Measurements from ENCODE around the gene TRAPPC14. TPM values are rescaled to one million over a fixed set of nuclear protein-coding genes. Genes with fewer than 3 reads are reported as not detected.
"Not testable (repeated sequence)": the region's sequence is repeated elsewhere in the genome, so short reads cannot be mapped to it uniquely, and the experiment has no call there.

Gene TRAPPC14
- polyA plus RNA-seq, 3 donors = 16.9 to 26.3 (median 21.5) TPM

DNA sequence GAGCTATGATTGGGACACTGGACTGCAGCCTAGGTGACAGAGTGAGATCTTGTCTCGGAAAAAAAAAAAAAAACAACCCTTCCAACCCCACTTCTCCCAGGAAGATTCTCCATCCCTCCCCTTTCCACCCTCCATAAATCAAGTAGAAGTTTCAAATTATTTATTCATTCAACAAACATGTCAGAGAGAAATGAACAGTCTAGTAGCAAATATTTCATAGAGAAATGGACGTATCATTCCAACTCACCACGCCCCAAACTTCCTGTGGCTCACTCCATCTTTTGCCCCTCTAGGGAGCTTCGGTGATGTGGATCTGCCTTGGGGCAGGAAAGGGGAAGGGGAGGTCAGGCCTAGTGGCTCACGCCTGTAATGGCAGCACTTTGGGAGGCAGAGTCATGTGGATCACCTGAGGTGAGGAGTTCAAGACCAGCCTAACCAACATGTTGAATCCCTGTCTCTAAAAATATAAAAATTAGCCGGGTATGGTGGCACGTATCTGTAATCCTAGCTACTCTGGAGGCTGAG lies 638 bp upstream of the TRAPPC14 start:
- DNase-seq (ENCODE audit: extremely low read depth in 1 of 11, low read depth in 9 of 11, low spot score in 4 of 11) = no peak

DNA sequence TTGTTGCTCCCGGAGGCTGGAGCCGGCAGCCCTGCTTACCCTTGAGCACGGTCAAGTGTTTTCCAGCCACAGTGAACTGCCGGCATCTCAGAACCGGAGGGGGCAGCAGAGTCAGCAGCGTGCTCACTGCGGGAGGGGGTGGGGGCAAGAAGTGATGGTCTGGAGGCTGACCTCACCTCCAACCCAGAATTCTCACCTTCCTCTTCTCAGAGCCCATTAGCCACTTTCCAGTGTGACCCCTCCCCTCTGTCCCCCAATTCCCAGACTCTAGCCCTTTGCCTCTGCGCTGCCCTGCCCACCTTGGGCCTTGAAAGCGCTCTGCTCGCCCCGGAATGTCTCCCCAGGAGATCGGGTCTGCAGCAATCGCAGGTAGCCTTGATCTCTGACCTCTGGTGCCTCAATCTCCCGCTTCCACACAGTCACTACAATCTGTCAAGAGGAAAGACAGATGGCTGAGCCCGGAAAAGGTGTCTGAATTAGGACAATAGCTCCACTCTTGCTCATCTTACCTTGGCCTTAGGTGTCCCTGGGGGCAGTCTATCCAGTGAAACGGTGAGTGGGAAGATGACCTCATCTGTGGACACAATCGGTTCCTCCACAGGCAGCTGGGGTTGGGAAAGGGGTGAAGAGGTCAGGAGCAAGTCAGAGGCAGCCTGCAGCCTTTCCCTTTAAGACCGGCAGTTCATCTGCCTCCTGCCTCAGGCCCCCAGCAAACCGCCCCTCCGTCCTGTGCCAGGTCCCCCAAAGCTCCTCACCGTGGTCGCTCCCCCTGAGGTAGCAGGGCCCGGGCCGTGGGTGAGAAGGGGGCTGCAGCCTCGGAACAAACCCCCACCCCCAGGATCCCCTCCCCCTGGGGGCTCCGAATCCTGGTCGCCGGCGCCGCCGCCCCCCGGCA lies 942 bp downstream of the TRAPPC14 start:
- DNase-seq (ENCODE audit: extremely low read depth in 1 of 11, low read depth in 9 of 11, low spot score in 4 of 11) = no peak

DNA sequence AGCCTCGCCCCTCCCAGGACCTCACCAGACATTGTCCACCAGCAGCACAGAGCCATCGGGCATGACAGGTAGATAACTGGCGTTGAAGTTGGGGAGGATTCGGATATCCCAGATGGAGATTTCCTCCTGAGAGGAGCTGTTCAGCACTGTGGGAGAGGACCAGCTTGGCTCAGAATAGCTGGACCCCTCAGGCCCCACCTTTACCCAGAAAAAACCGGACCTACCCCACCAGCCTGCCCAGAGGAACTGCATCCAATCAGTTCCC lies 1.5 kb downstream of the TRAPPC14 start:
- no peak for DNase-seq (ENCODE audit: extremely low read depth in 1 of 11, low read depth in 9 of 11, low spot score in 4 of 11)

DNA sequence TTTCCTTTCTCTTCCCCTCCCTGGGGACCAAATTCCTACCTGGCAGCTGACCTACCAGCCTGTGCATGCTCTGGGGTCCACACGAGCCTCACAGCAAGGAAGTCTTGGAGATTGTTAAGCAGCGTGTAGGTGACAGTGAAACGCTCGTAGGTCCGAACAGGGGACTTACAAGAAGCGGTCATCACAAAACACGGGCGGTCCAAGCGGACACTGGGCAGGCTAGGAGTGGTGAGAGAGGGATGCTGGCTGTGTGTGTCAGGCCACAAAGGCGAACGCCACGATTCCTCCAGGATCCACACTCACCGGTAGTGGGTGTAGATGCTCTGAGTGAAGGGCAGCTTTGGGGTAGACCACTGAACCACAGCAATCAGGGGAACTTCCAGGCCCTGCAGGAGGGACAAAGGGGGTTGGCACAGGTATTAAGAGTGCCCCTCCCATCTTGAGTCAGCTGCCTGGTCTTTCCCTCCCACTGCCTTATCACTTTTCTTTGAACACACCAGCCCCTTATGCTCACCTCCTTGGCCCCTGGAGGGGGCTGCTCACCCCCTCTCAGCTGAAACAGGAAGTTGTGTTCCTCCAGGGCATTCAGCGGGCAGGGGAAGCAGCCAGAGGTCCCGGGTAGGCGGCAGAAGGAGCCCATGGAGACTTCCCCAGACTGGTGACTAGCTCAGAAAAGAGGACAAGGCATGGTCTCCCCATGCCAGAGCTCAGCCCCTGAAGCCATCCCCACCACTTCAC lies 2.0 kb downstream of the TRAPPC14 start:
- no peak for DNase-seq (ENCODE audit: extremely low read depth in 1 of 11, low read depth in 9 of 11, low spot score in 4 of 11)

DNA sequence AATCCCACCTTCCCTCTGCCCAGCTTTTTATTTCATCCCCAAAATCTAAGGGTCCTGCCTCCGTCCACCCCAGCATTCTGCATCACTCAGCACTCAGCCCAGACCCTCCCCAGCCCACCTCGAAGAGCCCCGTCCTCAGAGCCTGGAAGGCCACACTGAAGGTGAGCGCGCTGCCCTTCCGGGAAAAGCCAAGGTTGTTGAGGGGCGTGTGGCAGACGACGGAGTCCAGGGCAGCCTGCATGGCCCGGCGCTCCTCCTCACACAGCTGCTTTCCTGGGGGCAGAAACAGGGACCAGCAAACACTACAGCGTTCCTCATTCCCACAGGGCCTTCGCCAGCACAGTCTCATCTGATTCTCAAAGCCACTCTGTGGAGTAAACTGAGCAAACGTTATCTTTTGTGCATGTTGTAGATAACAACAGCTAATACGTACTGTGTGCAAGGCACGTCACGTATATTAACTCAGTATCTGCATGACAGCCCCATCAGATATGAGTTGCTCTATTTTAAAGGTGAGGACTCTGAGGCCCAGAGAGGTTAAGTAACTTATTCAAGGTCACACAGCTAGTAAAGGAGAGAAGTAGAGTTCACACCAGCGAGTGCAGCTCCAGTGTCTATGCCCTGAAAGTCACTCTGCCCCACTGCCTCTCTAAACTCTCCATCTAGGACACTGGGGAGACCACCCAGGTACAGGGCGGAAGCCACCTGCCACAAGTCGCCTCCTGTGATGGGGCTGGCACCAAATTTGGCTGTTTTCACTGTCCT lies 2.8 kb downstream of the TRAPPC14 start:
- no peak for DNase-seq (ENCODE audit: extremely low read depth in 1 of 11, low read depth in 9 of 11, low spot score in 4 of 11)

DNA sequence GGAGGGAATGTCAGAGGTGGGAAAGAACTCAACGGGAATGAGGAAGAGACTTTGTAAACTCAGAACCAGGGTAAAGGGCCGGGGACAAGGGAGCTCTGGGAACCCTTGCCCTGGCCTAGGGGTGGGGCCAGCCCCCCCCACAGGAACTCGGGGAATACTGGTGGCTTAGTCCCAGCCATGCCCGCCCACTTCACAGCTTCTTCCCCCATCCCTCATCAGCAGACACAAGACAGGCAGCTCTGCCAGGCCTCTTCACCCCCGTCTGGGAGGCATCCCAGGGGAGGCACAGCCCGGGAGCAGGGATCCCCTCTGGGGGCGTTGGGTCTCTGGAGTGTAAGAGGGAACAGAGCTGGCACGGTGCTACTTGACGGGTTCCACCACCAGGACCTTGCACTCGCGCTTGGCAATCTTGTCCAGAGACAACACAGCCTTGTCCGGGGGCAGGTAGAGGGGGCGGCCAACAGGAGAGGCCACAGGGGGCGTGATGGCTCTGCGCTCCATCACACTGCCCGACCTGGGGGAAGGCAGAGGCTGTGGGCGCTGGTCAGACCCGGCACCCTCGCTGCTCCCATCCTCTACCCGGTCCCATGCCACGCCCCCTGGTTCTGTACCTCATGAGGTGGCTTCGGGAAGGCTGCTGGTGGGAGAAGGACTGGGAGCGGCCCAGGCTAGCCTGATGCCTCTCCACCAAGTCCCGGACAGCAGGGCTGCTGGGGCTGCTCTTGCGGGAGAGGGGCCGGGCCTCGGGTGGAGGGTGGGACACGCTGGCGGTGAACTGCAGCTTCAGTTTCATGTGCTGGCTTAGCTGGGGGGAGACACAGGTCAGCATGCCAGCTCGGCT lies 3.7 kb downstream of the TRAPPC14 start:
- no peak for DNase-seq (ENCODE audit: extremely low read depth in 1 of 11, low read depth in 9 of 11, low spot score in 4 of 11)

DNA sequence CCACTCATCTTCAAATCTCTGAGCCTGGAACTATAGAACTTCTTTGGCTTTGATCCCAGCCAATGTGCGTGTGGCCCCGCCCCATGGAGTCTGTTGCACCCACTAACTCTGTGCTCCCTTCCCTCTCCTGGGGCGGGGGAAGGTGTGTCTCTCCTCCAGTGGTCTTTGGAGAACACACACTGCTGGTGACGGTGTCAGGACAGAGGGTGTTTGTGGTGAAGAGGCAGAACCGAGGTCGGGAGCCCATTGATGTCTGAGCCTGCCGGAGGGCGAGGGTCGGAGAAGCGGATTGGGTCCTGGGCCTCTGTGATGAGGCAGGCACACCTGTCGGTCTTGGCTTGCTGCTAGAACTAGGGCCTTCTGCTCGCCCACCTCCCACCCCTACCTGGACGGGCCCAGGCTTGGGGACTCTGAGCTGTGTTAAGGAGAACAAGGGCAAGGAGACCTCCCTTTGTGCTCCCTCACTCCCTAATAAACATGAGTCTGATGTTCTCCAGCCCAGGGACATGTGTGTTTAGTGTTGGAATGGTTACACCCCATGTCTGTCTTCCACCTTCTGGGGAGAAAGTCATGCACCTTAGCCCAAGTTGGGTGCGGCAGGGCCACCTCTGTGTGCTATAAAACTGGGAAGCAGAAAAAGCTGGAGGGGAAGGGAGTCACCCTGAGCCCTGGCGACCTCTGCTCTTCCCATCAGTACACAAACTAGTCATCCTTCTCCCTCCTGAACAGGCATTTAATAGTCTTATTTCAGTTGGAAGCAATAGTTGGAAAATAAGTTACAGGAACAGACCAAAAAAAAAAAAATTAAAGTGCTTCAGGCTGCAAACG lies 4.6 kb downstream of the TRAPPC14 start:
- DNase-seq (ENCODE audit: extremely low read depth in 1 of 11, low read depth in 9 of 11, low spot score in 4 of 11) = no peak

DNA sequence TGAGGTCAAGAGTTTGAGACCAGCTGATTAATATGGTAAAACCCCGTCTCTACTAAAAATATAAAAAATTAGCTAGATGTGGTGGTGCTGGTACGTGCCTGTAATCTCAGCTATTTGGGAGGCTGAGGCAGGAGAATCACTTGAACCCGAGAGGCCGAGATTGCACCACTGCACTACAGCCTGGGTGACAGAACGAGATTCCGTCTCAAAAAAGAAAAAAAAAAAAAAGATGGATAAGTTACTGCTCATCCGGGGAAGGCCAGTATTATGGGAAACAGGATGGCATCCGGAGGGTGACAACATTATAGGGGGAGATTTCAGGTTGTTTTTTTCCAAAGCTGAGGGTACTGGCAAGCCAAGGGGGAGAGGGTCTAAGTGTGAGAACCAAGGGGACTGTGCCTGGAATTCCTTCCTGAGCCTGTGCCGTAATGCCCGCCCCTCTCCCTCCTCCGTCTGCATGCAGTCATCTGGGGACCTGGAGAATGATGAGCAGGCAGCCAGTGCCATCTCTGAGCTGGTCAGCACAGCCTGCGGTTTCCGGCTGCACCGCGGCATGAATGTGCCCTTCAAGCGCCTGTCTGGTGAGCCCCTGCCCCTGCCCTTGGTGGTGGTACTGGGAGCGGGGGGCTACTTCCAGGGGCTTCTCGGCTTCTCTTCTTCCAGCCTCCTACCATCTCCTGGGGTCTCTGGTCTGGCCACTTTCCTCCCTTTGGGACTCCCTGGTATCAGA lies 5.4 kb downstream of the TRAPPC14 start:
- no peak for DNase-seq (ENCODE audit: extremely low read depth in 1 of 11, low read depth in 9 of 11, low spot score in 4 of 11)

DNA sequence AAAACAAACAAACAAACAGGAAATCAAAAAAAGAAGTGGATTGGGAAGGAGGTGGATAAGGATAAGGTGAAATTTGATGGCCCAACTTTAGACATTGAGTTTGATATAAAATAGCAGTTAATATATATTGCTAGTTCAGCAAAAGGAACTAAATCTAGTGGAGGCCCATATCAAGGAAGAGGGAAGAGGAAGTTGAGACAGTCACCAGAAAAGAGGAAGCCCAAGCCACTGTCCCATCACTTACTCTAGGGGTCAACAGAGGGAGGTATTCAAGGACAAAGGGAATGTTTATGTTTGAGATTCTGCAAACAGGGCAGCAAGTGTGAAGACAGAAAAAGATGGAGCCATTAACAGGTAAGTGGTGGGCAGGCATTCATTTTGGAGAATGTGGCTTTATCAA lies 6.1 kb downstream of the TRAPPC14 start:
- no peak for DNase-seq (ENCODE audit: extremely low read depth in 1 of 11, low read depth in 9 of 11, low spot score in 4 of 11)

DNA sequence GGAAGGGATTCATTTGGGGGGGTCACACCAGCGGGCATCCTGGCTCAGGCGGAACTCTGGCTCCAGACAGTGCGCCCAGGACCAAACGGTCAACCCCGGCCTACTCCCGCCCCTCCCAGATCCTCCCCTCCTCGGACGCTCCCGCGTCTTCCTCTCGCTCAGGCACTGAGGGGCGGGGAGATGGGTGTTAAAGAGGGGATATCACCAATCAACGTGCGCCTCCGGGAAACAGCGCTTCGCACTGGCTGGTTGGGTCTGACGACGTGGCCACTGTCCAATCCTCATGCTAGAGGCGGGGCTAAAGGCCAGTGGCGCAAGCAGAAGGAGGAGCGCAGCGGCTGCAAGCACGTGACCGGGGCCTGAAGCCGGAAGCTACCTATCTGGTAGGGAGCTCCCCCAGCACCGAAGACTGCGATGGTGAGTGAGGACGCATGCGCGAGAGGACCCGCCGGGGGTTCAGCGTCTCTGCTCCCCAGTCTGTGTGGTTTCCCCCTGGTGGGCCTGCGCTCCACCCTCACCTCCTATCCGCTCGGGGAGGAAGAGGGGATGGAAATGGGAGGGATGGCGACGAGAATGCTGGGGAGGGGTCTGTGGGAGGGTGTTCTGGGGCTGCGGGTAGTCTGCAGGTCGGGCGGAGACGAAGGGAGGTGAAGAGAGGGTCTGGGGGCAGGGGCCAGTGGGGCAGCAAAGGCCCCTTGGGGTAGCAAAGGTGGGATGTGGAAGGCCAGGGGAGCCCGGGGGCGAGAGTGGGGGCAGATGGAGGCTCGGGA lies 9.8 kb downstream of the TRAPPC14 start, which contains the start of gene LAMTOR4:
TSS of gene LAMTOR4 (plus strand) at position 360 of the 770 bp plus-strand sequence. CDS start at position 415, 55 bp downstream.
- peak; percentile 91 to 99 (median 97) for DNase-seq (ENCODE audit: extremely low read depth in 1 of 11, low read depth in 9 of 11, low spot score in 4 of 11)

DNA sequence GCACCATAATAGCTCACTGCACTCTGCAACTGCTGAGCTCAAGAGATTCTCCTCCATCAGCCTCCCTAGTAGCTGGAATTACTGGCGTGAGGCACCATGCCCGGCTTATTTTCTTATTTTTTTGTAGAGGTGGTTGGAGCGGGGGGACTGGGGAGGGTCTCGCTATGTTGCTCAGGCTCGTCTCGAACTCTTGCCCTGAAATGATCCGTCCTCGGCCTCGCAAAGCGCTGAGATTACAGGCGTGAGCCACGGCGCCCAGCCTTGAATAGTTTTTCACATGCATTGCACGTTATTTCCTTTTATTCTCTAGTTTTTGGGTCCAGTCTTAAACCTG lies 10.3 kb downstream of the TRAPPC14 start:
- DNase-seq (ENCODE audit: extremely low read depth in 1 of 11, low read depth in 9 of 11, low spot score in 4 of 11) = no peak

DNA sequence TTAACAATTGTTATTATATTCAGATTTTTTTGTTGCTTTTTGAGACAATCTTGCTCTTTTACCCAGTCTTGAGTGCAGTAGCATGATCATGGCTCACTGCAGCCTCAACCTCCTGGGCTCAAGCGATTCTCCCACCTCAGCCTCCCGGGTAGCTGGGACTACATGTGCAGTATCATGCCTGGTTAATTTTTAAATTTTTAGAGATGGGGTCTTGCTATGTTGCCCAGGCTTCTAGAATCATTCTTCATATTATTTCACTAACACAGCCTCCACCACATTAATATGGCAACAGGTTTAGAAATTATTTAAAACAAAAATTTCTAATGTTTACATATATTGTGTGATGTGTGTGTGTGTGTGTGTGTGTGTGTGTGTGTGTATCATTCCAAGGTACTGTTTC lies 11.2 kb downstream of the TRAPPC14 start:
- no peak for DNase-seq (ENCODE audit: extremely low read depth in 1 of 11, low read depth in 9 of 11, low spot score in 4 of 11)

DNA sequence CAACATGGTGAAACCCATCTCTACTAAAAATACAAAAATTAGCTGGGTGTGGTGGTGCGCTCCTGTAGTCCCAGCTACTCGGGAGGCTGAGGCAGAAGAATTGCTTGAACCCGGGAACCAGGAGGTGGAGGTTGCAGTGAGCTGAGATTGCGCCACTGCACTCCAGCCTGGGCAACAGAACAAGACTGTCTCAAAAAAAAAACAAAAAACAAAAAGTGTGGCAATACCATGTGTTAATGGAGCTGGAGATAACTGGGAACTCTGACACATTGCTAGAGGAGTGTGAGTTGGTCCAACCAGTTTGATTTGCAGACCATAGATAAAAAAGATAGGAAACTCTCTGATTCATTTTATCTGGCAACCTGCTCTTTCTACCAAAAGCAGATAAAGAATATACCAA lies 12.2 kb downstream of the TRAPPC14 start:
- not testable (repeated sequence) for DNase-seq (ENCODE audit: extremely low read depth in 1 of 11, low read depth in 9 of 11, low spot score in 4 of 11)

DNA sequence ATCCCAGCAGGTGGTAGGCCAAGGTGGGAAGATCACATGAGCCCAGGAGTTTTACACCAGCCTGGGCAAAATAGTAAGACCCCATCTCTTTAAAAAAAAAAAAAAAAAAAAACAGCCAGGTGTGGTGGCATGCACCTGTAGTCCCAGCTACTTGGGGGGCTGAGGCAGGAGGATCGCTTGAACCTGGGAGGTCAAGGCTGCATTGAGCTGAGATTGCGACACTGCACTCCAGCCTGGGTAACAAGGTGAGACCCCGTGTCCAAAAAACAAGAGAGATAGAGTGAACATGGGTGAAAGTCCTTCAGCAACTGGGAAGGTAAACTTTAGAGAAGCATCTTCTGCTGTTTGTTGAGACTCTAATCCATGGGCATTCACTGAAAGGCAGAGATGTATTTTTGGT lies 16.1 kb downstream of the TRAPPC14 start:
- DNase-seq (ENCODE audit: extremely low read depth in 1 of 11, low read depth in 9 of 11, low spot score in 4 of 11) = no peak

DNA sequence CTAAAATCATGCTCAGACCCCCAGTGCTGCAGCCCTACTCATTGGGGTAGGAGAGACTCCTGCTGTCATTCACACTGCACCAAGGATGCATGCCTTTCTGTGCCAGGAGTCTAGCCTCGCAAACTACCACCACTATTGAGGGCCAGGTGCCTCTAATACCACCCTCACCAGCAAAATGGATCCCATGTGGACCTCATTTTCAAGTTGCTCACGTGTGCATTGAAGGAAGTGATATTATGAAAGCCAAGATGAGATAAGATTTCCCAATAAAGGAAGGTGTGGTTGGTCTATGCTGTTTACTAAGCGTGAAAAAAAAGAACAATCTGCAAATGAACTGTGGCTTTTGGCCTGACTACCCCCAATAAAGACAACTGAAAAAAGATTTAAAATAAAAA lies 17.0 kb downstream of the TRAPPC14 start:
- no peak for DNase-seq (ENCODE audit: extremely low read depth in 1 of 11, low read depth in 9 of 11, low spot score in 4 of 11)

DNA sequence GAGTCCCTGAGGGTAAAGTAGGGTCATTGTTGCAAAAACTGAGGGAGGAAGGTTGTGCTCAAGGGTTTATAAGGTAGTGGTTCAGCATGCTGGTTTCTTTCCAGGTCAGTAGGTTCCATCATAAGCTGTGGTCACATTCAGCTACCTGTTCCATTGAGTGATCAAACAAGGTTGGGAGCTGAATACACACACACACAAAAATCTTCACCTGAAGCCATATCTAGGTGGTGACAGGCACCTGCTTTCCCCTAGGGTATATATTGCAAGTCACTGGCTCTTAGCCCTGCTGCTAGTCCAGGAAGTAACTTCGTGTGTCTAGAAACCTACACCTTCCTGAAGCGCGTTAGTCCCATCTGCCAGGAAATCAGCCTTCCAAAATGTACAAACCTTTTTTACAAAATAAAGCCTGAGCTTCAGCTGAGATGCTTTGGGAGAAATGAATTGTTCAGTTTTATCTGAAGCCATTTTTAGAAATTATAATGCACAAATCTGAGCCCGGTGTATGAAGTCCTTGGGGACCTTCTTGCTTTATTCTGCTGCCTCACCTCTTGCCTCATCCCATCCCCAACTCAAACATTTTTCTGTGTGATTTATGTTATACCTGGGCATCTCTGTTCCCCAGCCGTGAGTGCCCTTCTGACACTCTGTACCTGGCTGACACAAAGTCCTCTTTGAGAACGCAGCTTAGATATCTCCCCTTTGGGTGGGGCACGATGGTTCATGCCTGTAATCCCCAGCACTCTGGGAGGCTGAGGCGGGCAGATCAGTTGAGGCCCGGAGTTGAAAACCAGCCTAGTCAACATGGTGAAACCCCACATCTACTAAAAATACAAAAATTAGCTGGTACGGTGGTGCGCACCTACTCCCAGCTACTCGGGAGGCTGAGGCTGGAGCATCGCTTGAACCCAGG lies 20.4 kb downstream of the TRAPPC14 start:
- DNase-seq (ENCODE audit: extremely low read depth in 1 of 11, low read depth in 9 of 11, low spot score in 4 of 11) = no peak

Data from renal cortex interstitium (tissue), 11 donors.